HG02763 (cell line): Measurements from ENCODE around the gene GOLGA8B.
"Not testable (repeated sequence)": the region's sequence is repeated elsewhere in the genome, so short reads cannot be mapped to it uniquely, and the experiment has no call there.

Experiments used
- ATAC-seq: cut with Tn5 transposase; IDR thresholded peaks from one replicate; pipeline ENCODE4 v1.9.1; 2021; ENCODE audit warnings: mild to moderate bottlenecking, moderate library complexity; ENCODE audit not compliant: unreplicated experiment

The GOLGA8B gene

DNA sequence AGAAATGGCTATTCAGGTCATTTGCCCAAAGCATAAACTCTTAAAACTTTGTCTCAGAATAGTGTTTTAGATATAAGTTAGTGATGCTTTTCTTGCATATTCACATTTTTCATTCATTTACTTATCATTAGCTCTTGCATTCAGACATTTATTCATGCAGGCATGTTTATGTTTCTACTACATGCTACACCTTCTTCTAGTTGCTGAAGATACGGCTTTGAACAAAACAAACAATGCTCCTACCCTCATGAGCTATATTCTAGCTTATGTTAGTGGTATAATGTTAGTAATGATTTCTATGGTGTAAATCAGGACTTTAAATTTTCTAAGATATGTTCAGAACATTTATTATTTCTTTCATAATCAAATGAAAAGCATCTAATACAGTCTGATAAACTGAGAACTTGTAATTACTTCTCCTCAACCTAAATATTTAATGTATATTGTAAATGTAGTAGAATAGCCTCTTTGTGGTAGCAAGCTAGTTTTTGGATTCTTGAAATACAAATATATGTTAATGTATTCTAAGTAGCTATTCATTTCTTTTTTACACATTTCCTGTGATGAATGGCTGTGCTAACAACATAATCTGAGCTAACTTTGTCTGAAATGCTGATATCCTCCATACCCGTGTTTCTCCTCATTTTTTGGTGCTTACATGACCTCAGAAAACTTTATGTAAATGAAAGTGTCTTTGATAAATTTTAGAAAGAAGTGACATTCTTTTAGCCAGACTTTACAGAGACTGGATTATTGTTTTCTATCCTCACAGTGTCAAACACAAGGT is 15.5 kb upstream of the GOLGA8B start:
- ATAC-seq: no peak

DNA sequence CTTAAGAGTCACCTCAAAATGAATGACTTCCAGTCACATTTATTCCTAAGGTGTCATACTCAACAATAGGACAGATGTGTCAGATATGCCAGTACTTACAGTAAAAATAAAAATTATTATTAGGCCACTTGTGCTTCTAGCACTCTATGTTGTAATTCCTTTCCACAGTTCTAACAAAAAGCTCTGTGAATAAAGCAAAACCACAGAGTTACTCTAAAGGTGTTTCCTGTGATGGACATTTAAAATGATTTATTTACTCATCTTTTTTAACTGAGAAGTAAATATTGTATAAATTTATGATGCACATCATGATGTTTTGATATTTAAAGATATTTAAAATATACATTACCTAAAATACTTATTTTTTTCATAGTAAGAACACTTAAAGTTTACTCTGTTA is 13.9 kb upstream of the GOLGA8B start:
- no peak for ATAC-seq

DNA sequence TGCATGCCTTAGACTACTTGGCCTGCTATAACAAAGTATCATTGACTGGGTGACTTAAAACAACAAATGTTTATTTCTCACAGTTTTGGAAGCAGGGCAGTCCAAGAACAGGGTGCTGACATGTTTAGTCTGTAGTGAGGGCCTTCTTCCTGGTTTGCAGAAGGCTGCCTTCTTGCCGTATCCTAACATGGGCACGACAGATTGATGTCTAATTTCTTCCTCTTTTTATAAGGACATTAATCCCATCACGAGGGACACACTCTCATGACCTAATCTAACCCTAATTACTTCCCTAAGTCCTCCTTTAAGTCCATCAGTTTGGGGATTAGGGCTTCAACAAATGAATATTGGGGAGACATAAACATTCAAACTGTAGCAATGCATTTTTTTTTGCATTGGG is 10.9 kb upstream of the GOLGA8B start:
- no peak for ATAC-seq

DNA sequence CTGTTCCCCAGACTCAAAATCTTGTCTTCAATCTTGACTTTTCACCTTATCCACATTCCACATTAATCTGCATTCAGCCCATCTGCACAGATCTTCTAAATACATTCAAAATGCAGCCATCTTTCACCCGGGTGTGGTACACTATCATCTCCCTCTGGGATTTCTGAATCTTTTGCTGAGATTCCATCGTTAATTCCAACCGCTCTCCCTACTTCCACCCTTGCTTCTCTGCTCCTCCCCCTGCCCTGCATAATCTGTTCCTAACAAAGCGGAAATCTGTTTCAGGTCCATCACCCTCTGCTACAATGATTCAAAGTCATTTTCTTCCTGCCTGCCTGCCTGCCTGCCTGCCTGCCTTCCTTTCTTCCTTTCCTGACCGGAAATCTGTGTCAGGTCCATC is 7.9 kb upstream of the GOLGA8B start:
- no peak for ATAC-seq

DNA sequence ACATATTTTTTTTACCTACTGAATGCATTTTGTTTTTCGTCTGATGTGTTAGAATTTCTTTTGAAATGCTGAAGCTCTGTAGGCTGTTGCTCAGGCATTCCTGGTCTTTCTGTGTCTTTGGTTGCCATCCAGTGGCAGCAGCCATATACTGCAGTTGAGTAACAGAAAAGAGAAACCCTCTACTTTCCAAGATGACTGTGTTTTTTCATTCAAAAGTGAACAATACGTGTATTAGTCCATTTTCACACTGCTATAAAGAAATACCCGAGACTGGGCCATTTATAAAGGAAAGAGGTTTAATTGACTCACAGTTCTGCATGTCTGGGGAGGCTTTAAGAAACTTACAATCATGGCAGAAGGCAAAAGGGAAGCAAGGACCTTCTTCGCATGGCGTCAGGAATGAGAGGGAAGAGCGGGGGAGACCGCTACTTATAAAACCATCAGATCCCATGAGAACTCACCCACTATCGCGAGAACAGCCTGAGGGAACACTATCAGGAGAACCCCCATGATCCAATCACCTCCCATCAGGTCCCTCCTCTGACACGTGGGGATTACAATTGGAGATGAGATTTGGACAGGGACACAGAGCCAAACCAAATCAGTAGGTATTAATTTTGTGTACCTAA is 4.7 kb upstream of the GOLGA8B start:
- ATAC-seq: no peak

DNA sequence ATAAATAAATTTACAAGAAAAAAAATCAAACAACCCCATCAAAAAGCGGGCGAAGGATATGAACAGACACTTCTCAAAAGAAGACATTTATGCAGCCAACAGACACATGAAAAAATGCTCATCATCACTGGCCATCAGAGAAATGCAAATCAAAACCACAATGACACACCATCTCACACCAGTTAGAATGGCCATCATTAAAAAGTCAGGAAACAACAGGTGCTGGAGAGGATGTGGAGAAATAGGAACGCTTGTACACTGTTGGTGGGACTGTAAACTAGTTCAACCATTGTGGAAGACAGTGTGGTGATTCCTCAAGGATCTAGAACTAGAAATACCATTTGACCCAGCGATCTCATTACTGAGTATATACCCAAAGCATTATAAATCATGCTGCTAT is 2.5 kb upstream of the GOLGA8B start:
- not testable (repeated sequence) for ATAC-seq

DNA sequence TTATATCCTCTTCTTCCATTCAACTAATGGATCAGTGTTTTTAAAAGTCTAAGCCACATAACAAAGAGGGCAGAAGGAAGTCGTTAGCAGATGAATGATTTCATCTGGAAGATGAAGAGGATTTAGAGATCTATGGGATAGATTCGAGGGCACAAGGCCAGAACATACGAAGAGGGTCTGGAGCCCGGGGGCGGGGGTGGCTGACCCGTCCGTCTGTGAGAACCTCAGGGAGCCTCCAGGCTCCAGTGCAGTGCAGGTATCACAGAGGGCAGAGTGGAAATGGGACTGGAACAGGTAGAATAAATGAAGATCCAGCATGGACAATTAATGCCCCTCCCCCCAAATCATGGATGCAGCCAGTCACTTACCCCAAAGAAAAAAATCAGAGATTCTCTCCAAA is 1.5 kb upstream of the GOLGA8B start:
- ATAC-seq: no peak

DNA sequence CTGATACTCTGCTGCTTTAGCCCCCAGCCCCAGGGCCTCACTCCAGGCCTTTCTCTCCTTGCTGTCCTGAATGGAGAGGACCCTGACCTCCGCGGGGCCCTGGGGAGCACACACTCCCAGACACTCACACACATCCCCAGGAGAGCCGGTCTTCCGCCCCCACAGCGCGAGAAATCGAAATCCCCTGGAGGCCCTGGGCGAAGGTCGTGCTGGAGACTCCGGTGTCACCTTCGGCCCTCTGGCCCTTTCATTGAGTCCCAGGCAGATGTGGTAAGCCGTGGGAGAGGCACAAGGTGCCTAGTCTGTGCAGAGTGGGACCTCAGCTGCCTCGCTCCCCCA is 848 bp upstream of the GOLGA8B start:
- no peak for ATAC-seq

DNA sequence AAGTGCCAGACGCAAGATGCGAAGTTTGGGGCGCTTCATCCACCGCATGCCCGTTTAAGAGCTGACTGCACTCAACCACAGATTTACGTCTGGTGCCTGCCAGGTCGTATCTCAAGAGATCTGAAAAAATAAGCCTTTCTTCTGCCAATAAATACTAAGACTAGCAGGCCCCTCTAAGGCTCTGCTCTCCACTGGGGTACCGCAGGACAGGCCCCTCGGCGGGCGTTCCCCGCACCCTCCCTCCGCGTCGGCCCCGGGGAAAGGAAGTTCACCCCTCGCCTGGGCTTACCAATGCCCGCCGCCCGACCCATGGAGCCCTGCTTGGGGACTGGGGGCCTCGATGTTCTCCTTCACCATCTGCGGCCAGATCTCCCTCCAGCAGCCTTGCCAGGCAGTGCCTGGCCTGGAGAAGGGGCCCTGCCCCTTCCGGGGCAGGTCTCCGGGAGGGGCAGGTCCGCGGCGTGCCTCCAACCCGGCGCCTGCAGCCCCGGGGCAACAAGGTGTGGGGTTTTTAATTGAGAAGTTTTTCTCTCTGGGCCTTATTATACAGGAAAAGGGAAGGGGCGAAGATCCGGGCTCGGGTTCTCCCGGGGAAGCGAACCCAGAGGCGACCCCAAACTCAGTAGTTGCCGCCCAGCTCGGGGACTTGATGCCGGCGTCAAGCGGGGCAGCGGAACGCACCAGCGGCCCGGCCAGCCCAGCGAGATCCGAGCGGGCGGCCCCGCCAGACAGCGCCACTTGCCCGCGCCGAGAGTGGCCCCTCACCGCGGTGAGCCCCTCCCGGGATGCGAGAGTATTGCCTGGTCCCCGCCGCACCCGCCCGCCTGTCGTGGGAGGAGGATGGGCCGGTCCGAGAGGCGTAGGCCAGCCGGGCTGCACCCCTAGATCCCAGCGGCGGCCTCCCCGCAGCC is 735 bp downstream of the GOLGA8B start:
- peak; percentile 63 for ATAC-seq

DNA sequence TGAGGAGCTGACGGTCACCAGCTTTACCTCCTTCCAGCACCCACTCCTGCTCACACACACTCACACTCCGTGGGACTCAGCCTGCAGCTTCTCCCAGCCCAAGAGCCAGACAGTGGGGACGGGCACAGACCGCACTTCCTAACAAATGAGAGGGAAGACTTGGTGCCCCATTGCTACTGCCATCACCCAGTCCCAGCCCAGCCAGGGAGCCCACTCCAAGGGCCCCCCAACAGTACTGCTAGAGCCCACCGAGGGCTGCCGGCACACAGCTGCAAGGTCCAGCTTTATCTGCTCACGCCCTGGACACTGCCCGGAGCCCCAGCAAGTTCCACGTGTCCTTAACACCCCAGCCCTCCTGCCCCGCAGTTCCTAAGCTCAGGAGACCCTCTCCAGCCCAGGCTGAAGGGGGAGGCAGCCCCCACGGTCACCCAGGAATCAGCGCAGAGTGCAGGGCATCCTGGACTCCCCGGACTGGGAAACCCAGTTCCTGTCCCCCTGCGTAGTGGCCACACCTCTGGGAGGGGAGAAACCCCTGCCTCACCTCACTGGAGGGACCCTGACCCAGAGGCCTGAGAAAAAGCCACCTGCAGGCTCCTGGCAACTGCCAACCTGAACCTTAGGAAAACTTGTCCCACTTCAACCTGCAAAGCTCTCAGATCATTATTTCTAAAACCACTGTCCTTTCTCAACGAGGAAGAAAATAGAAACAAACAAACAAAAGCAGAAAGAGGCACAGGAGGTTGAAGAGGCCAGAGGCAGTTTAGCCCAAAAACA is 1.6 kb downstream of the GOLGA8B start:
- not testable (repeated sequence) for ATAC-seq

DNA sequence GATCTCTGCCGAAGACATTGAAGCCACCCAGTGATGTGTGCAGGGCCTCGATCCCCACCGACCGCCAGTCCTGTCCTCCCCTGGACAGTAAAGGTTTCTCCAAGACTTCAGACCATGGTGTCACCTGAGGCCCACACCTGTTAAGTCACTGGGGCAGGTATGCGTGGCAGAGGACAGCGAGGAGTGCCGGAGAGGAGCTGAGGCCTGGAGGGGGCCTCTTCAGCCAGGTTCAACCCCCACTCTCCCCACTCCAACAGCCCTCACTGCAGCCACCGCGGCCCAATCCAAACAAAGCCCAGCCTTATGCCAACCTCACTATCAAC is 2.4 kb downstream of the GOLGA8B start:
- no peak for ATAC-seq

DNA sequence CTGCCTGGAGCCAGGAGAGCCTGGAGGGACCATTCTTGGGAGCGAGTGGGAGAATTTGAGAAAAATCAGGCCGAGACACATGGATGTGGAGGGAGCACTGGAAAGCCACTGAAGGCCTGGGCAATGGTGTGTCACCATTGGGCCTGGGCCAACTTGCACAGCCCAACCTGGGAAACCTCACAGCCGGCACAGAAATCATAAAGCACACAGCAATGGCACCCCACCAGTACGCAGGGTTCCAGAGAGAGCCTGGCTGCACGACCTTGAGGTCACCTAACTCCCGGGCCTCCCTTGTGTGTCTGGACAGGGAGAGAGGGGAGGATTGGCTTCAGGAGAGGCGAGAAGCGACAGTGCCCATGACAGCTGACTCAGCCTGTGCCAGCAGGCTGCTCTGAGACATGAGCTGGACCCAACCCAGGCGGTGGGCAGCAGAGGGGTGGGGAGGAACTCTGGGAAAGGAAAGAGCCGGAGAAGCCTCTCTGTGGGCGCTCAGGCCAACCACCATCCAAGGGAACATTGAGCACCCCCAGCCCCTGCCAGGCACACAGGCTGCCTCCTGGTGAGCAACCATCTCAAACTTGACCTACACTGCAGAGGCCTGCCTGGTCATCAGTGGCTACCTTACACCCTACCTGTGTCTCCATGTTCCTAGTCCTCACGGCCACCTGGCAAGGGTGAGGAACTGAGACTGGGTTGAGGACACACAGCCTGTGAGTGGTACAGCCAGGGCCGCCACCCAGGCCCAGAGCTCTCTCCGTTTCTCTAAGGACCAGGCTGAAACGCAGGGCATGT is 3.0 kb downstream of the GOLGA8B start:
- ATAC-seq: not testable (repeated sequence)

DNA sequence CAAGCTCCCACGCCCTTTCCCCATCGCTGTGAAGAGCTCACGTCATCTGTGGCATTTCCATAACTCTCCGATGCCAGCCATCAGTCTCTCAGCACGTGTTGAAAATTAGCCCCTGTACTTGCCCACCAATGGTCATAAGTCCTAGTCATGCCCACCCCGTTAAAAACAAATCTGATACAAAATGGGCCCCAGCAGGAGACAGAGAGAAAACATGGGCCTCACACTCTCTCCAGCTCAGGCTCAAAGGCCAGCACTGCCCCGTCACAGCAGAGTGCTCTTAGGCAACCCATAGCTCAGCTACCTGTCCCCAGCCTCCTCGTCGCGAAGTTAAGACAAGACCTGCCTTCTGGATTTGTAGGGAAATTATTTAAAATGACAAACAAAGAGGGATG is 5.2 kb downstream of the GOLGA8B start:
- no peak for ATAC-seq

DNA sequence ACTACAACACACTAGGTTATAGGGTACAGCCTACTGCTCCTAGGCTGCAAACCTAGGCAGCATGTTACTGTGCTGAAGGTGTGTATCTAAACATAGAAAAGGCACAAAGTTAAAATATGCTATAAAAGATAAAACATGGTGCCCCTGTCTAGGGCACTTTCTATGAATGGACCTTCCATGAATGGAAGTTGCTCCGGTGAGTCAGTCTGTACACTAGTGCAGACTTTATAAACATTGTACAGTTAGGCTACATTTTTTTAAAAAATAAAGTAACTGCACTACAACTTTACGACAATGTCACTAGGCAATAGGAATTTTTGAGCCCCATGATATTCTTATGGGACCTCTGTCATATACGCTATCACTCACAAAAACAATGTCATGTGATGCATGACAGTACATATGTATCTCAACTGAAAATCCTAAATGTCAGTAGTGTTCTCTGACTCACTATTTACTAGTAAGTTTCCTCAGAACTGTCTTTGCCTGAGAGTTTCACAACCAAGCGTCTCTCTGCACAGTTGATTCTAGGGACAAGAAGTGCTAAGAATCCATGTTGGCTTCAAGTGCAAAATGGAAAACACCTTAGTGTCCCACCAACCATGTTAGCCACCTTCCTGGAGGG is 5.7 kb downstream of the GOLGA8B start:
- not testable (repeated sequence) for ATAC-seq

DNA sequence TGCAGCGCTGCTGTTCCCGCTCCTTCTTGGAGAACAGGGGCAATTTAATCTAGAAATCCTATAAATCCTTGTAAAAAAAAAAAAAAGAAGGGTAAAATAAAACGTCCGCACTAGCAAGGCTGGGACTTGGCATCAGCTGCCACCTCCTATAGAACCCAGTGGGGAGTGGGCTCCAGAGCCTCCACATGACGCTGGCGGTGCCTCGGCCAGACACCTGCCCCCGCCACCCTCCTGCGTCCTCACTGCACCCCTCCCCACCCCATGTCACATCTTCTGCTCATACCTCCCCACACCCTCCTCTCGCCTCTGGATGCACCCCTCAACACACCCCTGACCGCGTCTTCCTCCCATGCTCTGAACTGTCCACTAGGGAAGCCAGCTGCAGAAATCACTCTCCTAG is 8.4 kb downstream of the GOLGA8B start:
- ATAC-seq: not testable (repeated sequence)

DNA sequence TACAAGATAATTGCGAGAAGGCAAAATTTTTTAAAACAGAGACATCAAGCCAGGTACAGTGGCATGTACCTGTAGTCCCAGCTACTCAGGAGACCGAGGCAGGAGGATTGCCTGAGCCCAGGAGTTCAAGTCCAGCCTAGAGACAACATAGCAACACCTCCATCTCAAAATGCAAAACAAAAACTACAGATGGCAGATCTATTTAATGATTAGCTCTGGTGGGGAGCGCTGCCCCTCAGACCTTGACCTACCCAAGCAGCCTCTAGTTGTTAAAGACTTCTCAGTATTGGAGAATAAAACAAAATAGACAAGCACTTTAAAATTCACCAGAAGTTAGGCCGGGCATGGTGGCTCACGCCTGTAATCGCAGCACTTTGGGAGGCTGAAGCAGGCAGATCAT is 10.5 kb downstream of the GOLGA8B start:
- not testable (repeated sequence) for ATAC-seq

DNA sequence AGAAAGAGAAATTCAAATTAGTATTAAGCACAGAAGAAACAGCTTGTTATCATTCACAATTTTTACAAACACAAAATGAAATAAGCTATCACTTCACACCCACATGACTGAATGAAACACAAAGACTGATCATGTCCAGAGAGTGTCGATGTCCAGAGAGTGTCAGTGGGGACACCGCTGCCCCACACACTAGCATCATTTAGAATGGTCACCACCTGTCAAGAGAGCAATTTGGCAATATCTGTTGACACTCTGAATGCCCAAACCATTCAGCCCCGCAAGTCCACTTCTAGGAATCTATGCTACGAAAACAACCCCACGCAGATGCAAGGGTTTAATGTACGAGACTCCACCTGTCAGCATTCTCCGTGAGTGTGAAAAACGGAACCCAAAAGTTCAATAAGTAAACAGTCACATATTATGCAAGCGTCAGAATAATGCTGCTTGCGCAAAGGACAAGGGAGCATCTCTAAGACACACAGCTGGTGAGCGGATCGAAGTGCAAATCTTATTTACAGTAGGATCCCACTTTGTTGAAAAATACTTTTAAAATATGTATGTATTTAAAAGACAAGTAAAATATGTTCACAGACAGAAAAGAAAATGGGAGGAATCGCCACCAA is 11.3 kb downstream of the GOLGA8B start:
- ATAC-seq: not testable (repeated sequence)

DNA sequence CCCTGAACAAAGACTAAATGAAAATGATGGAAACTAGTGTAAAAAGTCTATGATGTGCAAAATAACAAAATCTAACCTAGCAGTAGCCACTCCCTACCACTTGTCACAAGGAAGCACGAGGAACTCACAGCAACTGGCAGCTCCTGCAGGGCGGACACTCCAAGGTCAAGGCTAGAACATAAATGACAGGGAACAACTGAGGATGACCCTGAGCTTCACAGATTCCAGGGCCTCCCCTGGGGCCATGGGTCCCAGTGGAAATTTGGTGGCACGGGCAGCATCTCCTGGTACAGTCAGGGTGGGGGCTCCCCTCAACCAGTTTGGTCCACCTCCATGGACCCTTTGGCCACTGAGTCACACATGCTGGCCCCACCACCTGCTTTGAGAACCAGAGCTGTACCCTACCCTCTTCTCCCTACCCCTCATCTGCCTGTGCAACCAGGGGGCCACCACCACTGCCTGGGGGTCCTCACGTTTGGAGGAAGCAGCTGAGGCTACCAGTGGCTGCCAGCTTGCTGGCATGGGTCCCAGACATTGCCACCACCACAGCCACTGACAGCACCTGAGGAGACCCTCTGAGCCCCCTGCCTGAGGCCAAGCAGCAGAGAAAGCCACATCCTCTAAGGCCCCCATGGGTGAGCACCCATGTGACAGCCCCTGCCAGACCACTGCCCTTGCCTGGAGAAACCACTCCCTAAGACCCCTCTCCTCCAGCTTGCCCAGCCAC is 13.6 kb downstream of the GOLGA8B start:
- ATAC-seq: not testable (repeated sequence)

DNA sequence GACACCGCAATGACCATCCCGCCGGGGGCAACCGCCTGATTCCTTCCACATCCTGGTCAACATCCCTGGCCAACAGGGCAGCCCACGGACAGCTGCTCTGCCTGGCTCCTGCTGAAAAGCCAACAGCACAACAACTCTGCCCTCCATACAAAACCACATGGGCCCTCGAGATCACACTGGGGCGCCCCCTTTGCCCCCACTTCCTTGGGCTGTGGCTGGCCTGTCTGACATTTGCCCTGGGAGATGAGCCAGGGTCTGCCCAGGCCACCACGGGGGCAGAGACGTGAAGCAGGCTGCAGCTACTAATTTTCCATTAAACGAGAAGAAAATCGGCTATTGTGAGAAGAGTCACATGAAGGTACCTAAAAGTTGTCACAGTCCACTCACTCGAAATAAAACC is 16.3 kb downstream of the GOLGA8B start:
- ATAC-seq: not testable (repeated sequence)
